ENCODE results near the gene FUCA1. TPM values are rescaled to one million over a fixed set of nuclear protein-coding genes. Genes with fewer than 3 reads are reported as not detected.
"Not testable (repeated sequence)": the region's sequence is repeated elsewhere in the genome, so short reads cannot be mapped to it uniquely, and the experiment has no call there.

Gene FUCA1
- total RNA-seq, 2 donors from 2014 or later = 9.7 to 14.0 TPM

GRCh38 chr1:23837908-23838307 lies 30.2 kb downstream of the FUCA1 start:
- Histone ChIP-seq H3K4me3 (ENCODE audit: low read length) (peak overlapping the region; percentile 67), H3K9me3 (ENCODE audit: control insufficient read depth, low read length) (no peaks in the 10 kb centered on the region), H3K36me3 (ENCODE audit: control insufficient read depth, insufficient read depth, low read length) (no peaks in the 10 kb centered on the region), H3K4me1 (ENCODE audit: control insufficient read depth, insufficient read depth, low read length) (no peaks in the 10 kb centered on the region), H3K9ac (ENCODE audit: extremely low read depth, low read length, poor library complexity, severe bottlenecking) (no peak overlapping the region), H3K27ac (ENCODE audit: low read depth, low read length) (no peak overlapping the region), H3K27me3 (ENCODE audit: control insufficient read depth, insufficient read depth, low read length, poor library complexity, severe bottlenecking) (peaks cover 35% of the 10 kb centered on the region)
- H3K27ac Mint-ChIP-seq = no peak overlapping the region
- WGBS, 2 experiments (ENCODE audit: insufficient coverage in 1 of 2, insufficient read length in 1 of 2) = 30 to 31% methylated on average over 11 to 13 of the region's 13 CpGs
- no peaks in the 10 kb centered on the region for H3K36me3 Mint-ChIP-seq (ENCODE audit: low read depth)
- DNase-seq = peak; percentile 51
- peaks cover 30% of the 10 kb centered on the region for H3K27me3 Mint-ChIP-seq (ENCODE audit: insufficient read depth)
- peaks cover 7% of the 10 kb centered on the region for H3K4me1 Mint-ChIP-seq
- no peaks in the 10 kb centered on the region for H3K9me3 Mint-ChIP-seq
- TF ChIP-seq CTCF (conservative IDR thresholded peaks at IDR 0.05) = no peak
- peak overlapping the region; percentile 54 for H3K4me3 Mint-ChIP-seq

GRCh38 chr1:23836037-23836436 lies 32.1 kb downstream of the FUCA1 start:
- Histone ChIP-seq H3K36me3 (ENCODE audit: control insufficient read depth, insufficient read depth, low read length) (no peaks in the 10 kb centered on the region), H3K9ac (ENCODE audit: extremely low read depth, low read length, poor library complexity, severe bottlenecking) (no peak overlapping the region), H3K9me3 (ENCODE audit: control insufficient read depth, low read length) (no peaks in the 10 kb centered on the region), H3K27ac (ENCODE audit: low read depth, low read length) (no peak overlapping the region), H3K4me1 (ENCODE audit: control insufficient read depth, insufficient read depth, low read length) (no peaks in the 10 kb centered on the region), H3K4me3 (ENCODE audit: low read length) (no peak overlapping the region), H3K27me3 (ENCODE audit: control insufficient read depth, insufficient read depth, low read length, poor library complexity, severe bottlenecking) (peaks cover 21% of the 10 kb centered on the region)
- no peak for TF ChIP-seq CTCF (conservative IDR thresholded peaks at IDR 0.05)
- no peaks in the 10 kb centered on the region for H3K9me3 Mint-ChIP-seq
- H3K36me3 Mint-ChIP-seq (ENCODE audit: low read depth) = no peaks in the 10 kb centered on the region
- no peak for DNase-seq
- peaks cover 15% of the 10 kb centered on the region for H3K27me3 Mint-ChIP-seq (ENCODE audit: insufficient read depth)
- H3K4me3 Mint-ChIP-seq = no peak overlapping the region
- H3K4me1 Mint-ChIP-seq = peaks cover 7% of the 10 kb centered on the region
- H3K27ac Mint-ChIP-seq = no peak overlapping the region
- WGBS, 2 experiments (ENCODE audit: insufficient coverage in 1 of 2, insufficient read length in 1 of 2) = 93% methylated on average over 3 of the region's 3 CpGs; no CpG with 5 or more reads in 1 of the 2 experiments

GRCh38 chr1:23834156-23834555 lies 33.9 kb downstream of the FUCA1 start:
- not testable (repeated sequence) for H3K4me3 ChIP-seq (ENCODE audit: low read length); DNase-seq; H3K27ac Mint-ChIP-seq; H3K4me1 Mint-ChIP-seq; H3K36me3 Mint-ChIP-seq (ENCODE audit: low read depth); H3K9ac ChIP-seq (ENCODE audit: extremely low read depth, low read length, poor library complexity, severe bottlenecking); H3K4me1 ChIP-seq (ENCODE audit: control insufficient read depth, insufficient read depth, low read length); H3K27ac ChIP-seq (ENCODE audit: low read depth, low read length); H3K9me3 ChIP-seq (ENCODE audit: control insufficient read depth, low read length); H3K36me3 ChIP-seq (ENCODE audit: control insufficient read depth, insufficient read depth, low read length); H3K9me3 Mint-ChIP-seq; H3K4me3 Mint-ChIP-seq
- peaks cover 15% of the 10 kb centered on the region for H3K27me3 Mint-ChIP-seq (ENCODE audit: insufficient read depth)
- H3K27me3 ChIP-seq (ENCODE audit: control insufficient read depth, insufficient read depth, low read length, poor library complexity, severe bottlenecking) = peaks cover 21% of the 10 kb centered on the region
- 91 to 95% methylated on average over 5 to 6 of the region's 6 CpGs for WGBS, 2 experiments (ENCODE audit: insufficient coverage in 1 of 2, insufficient read length in 1 of 2)

GRCh38 chr1:23827717-23828116 lies 40.4 kb downstream of the FUCA1 start:
- no peaks in the 10 kb centered on the region for H3K36me3 ChIP-seq (ENCODE audit: control insufficient read depth, insufficient read depth, low read length)
- H3K9ac ChIP-seq (ENCODE audit: extremely low read depth, low read length, poor library complexity, severe bottlenecking) = no peak overlapping the region
- no peaks in the 10 kb centered on the region for H3K9me3 ChIP-seq (ENCODE audit: control insufficient read depth, low read length)
- H3K27me3 Mint-ChIP-seq (ENCODE audit: insufficient read depth) = no peaks in the 10 kb centered on the region
- H3K4me3 ChIP-seq (ENCODE audit: low read length) = no peak overlapping the region
- H3K27ac Mint-ChIP-seq = no peak overlapping the region
- H3K4me1 Mint-ChIP-seq = peaks cover 12% of the 10 kb centered on the region
- no peaks in the 10 kb centered on the region for H3K27me3 ChIP-seq (ENCODE audit: control insufficient read depth, insufficient read depth, low read length, poor library complexity, severe bottlenecking)
- H3K27ac ChIP-seq (ENCODE audit: low read depth, low read length) = no peak overlapping the region
- no peaks in the 10 kb centered on the region for H3K36me3 Mint-ChIP-seq (ENCODE audit: low read depth)
- no peak for DNase-seq
- 67 to 100% methylated on average over 1 of the region's 1 CpG for WGBS, 2 experiments (ENCODE audit: insufficient coverage in 1 of 2, insufficient read length in 1 of 2)
- H3K4me3 Mint-ChIP-seq = no peak overlapping the region
- H3K9me3 Mint-ChIP-seq = no peaks in the 10 kb centered on the region
- peaks cover 4% of the 10 kb centered on the region for H3K4me1 ChIP-seq (ENCODE audit: control insufficient read depth, insufficient read depth, low read length)
- no peak for TF ChIP-seq CTCF (conservative IDR thresholded peaks at IDR 0.05)

- H3K4me3 Mint-ChIP-seq; H3K36me3 ChIP-seq (ENCODE audit: control insufficient read depth, insufficient read depth, low read length); H3K27me3 Mint-ChIP-seq (ENCODE audit: insufficient read depth); H3K9ac ChIP-seq (ENCODE audit: extremely low read depth, low read length, poor library complexity, severe bottlenecking); H3K4me3 ChIP-seq (ENCODE audit: low read length); DNase-seq; H3K27ac Mint-ChIP-seq; H3K36me3 Mint-ChIP-seq (ENCODE audit: low read depth); H3K27me3 ChIP-seq (ENCODE audit: control insufficient read depth, insufficient read depth, low read length, poor library complexity, severe bottlenecking); H3K9me3 Mint-ChIP-seq; H3K9me3 ChIP-seq (ENCODE audit: control insufficient read depth, low read length); H3K27ac ChIP-seq (ENCODE audit: low read depth, low read length); H3K4me1 ChIP-seq (ENCODE audit: control insufficient read depth, insufficient read depth, low read length): not testable (repeated sequence)
- WGBS, 2 experiments (ENCODE audit: insufficient coverage in 1 of 2, insufficient read length in 1 of 2) = 95 to 96% methylated on average over 7 to 13 of the region's 13 CpGs
- peaks cover 12% of the 10 kb centered on the region for H3K4me1 Mint-ChIP-seq
Observed at GRCh38 chr1:23826590-23826989, 41.5 kb downstream of the FUCA1 start.

Data from endodermal cell (in vitro differentiated cells).